HepG2 (cell line): ENCODE results near the gene ETFB. TPM values are rescaled to one million over a fixed set of nuclear protein-coding genes. Genes with fewer than 3 reads are reported as not detected.

Experiments
- ARID3A ChIP-seq: IDR thresholded peaks from 2 replicates; pipeline ENCODE4 v1.6.1; 2012; ENCODE audit warnings: low read depth, low read length, improper control_type of control experiment
- ARID5B ChIP-seq: IDR thresholded peaks from 2 replicates; pipeline ENCODE4 v1.4.0; 2020; ENCODE audit warnings: mild to moderate bottlenecking, missing genetic modification reagents
- CBX5 ChIP-seq: sonication (generic); formaldehyde crosslinking; IDR thresholded peaks from 2 replicates; pipeline ENCODE4 v1.4.0; 2020; ENCODE audit warnings: missing genetic modification reagents, borderline replicate concordance
- CREB1 ChIP-seq, 2 experiments: fragments of 450-650 bp in 1 of 2; IDR thresholded peaks; 2 replicates each; pipeline ENCODE4 v1.6.1; 2016 to 2017; ENCODE audit warnings: control low read depth in 1 of 2, mild to moderate bottlenecking in 1 of 2, missing compliant biosample characterization in 1 of 2, missing genetic modification characterization in 1 of 2
- CTCF ChIP-seq: sonication (generic); formaldehyde crosslinking; IDR thresholded peaks from 2 replicates; pipeline ENCODE4 v1.5.0; 2020; ENCODE audit warnings: mild to moderate bottlenecking, missing genetic modification reagents, moderate library complexity
- EHMT2 ChIP-seq: fragments of 200-600 bp; sonication (generic); IDR thresholded peaks from 2 replicates; pipeline ENCODE4 v1.7.0; 2017; ENCODE audit warnings: antibody characterized with exemption, low read depth, low read length, borderline replicate concordance
- HIVEP1 ChIP-seq: sonication (generic); formaldehyde crosslinking; IDR thresholded peaks from 2 replicates; pipeline ENCODE4 v1.4.0; 2020; ENCODE audit warnings: mild to moderate bottlenecking, missing genetic modification reagents
- KAT8 ChIP-seq: IDR thresholded peaks from 2 replicates; pipeline ENCODE4 v1.6.1; 2016; ENCODE audit warnings: missing genetic modification reagents, missing compliant biosample characterization
- KDM5A ChIP-seq: fragments of 200-600 bp; sonication (generic); IDR thresholded peaks from 2 replicates; pipeline ENCODE4 v1.7.0; 2018; ENCODE audit warnings: antibody characterized with exemption, mild to moderate bottlenecking, low read length, borderline replicate concordance
- MAZ ChIP-seq, 2 experiments: sonication (generic) in 1 of 2; formaldehyde crosslinking in 1 of 2; IDR thresholded peaks; 2 replicates each; pipeline versions ENCODE4 v1.5.0 to v1.6.1; 2012 to 2020; ENCODE audit warnings: low read depth in 2 of 2, mild to moderate bottlenecking in 2 of 2, borderline replicate concordance in 1 of 2, improper control_type of control experiment in 1 of 2, low read length in 1 of 2, missing genetic modification reagents in 1 of 2, moderate library complexity in 1 of 2
- MED13 ChIP-seq: sonication (generic); formaldehyde crosslinking; IDR thresholded peaks from 2 replicates; pipeline ENCODE4 v1.5.0; 2020; ENCODE audit warnings: missing genetic modification reagents
- SAP130 ChIP-seq: IDR thresholded peaks from 2 replicates; pipeline ENCODE4 v1.6.1; 2016; ENCODE audit warnings: low read depth
- SATB2 ChIP-seq: sonication (generic); formaldehyde crosslinking; IDR thresholded peaks from 2 replicates; pipeline ENCODE4 v1.5.0; 2020; ENCODE audit warnings: missing genetic modification reagents
- SOX5 ChIP-seq: IDR thresholded peaks from 2 replicates; pipeline ENCODE4 v1.6.1; 2016; ENCODE audit warnings: borderline replicate concordance
- THAP8 ChIP-seq: sonication (generic); formaldehyde crosslinking; IDR thresholded peaks from 2 replicates; pipeline ENCODE4 v1.5.1; 2020; ENCODE audit warnings: missing genetic modification reagents, mild to moderate bottlenecking, borderline replicate concordance
- ZBTB38 ChIP-seq: sonication (generic); formaldehyde crosslinking; IDR thresholded peaks from 2 replicates; pipeline ENCODE4 v1.5.1; 2020; ENCODE audit warnings: mild to moderate bottlenecking, missing genetic modification reagents
- ZMYM3 ChIP-seq: sonication (generic); formaldehyde crosslinking; IDR thresholded peaks from 2 replicates; pipeline ENCODE4 v1.5.1; 2020; ENCODE audit warnings: mild to moderate bottlenecking, missing genetic modification reagents
- ZNF337 ChIP-seq: sonication (generic); formaldehyde crosslinking; IDR thresholded peaks from 2 replicates; pipeline ENCODE4 v1.5.1; 2020; ENCODE audit warnings: missing genetic modification reagents, low read depth, mild to moderate bottlenecking, borderline replicate concordance
- ZNF451 ChIP-seq: sonication (generic); formaldehyde crosslinking; IDR thresholded peaks from 2 replicates; pipeline ENCODE4 v1.5.0; 2020; ENCODE audit warnings: mild to moderate bottlenecking, missing genetic modification reagents
- ZNF552 ChIP-seq: sonication (generic); formaldehyde crosslinking; IDR thresholded peaks from 2 replicates; pipeline ENCODE4 v1.9.0; 2022; ENCODE audit warnings: missing genetic modification reagents, mild to moderate bottlenecking, borderline replicate concordance
- ZSCAN12 ChIP-seq: sonication (generic); formaldehyde crosslinking; IDR thresholded peaks from 2 replicates; pipeline ENCODE4 v1.9.0; 2021; ENCODE audit warnings: mild to moderate bottlenecking, missing genetic modification reagents
- polyA plus RNA-seq, 8 experiments: library from polyadenylated mRNA; depleted of rRNA in 3 of 8; stranded (reverse) in 7 of 8; unstranded in 1 of 8; fragments of >200 nt; fragmentation: Illumina TruSeq in 4 of 8; extraction: Trizol in 4 of 8; gene quantifications; 2 replicates each; pipeline versions ENCODE4 v1.2.1 to v1.2.3, GENCODE V29; 2011 to 2016; ENCODE audit warnings: low read depth in 4 of 8, missing spikeins in 1 of 8, mixed read lengths in 1 of 8; ENCODE audit not compliant: insufficient read depth in 1 of 8
- total RNA-seq, 5 experiments: library from RNA; depleted of rRNA; stranded (reverse); fragments of >200 nt; fragmentation: Illumina TruSeq; extraction: Trizol; gene quantifications; 2 replicates each; pipeline ENCODE4 v1.2.3, GENCODE V29; 2016; ENCODE audit warnings: low read depth in 1 of 5

The ETFB gene
- total and polyA plus RNA-seq, 2 of the 13 experiments (the other 11 are each of a cell fraction or from before 2014, with no cell fraction given): 678 to 1,314 TPM

DNA sequence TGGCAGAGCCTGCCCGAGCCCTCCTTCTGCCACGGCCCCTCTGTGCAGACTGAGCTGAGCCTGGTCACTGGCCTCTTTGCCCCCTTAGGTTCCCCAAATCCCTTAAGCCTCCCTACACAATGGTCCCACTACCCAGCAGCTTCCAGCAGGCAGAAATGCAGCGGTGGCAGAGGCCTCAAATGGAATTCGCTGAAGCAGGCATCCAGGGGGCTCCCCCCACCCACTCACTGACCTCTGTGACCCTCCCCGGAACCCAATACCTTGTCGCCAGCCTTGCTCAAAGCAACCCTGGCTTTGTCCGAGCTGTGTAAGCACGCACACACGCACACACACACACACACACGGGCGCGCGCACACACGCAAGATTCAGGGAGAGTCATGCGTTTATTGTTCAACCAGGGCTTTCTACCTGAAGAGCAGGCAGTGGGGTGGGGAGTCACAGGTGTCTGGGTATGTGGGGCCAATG is 21.8 kb upstream of the ETFB start, which contains the start of gene LIM2 (continued):
- TF ChIP-seq MAZ (IDR thresholded peaks at IDR 0.05; ENCODE audit: borderline replicate concordance, low read depth, low read length) (no peak), MAZ (CRISPR knock-in tag; IDR thresholded peaks at IDR 0.05; ENCODE audit: low read depth) (no peak), ZMYM3 (0 out of 2 replicates have a peak, but pooled peaks have one; percentile 32), CBX5 (CRISPR knock-in tag) (no peak), THAP8 (CRISPR knock-in tag) (no peak), KDM5A (no peak), SOX5 (CRISPR knock-in tag) (peak; percentile 63; the same call in 1 of the 2 replicates), ZBTB38 (CRISPR knock-in tag) (peak; percentile 87; the same call in 1 of the 2 replicates), EHMT2 (no peak), KAT8 (CRISPR knock-in tag) (no peak), CTCF (CRISPR knock-in tag) (peak; percentile 14; the same call in 1 of the 2 replicates), CREB1 (IDR thresholded peaks at IDR 0.05) (no peak), CREB1 (CRISPR knock-in tag; IDR thresholded peaks at IDR 0.05) (no peak), ZNF337 (CRISPR knock-in tag) (no peak), ZSCAN12 (CRISPR knock-in tag) (no peak), SAP130 (peak; percentile 70), ZNF451 (CRISPR knock-in tag) (no peak), HIVEP1 (CRISPR knock-in tag) (0 out of 2 replicates have a peak, but pooled peaks have one; percentile 23), ZNF552 (CRISPR knock-in tag) (no peak), SATB2 (CRISPR knock-in tag) (no peak), ARID5B (peak; percentile 35; the same call in 1 of the 2 replicates), ARID3A (no peak), MED13 (no peak)
